CD14-positive monocyte (primary cell): ENCODE measurements around the gene TMEM79. TPM values are rescaled to one million over a fixed set of nuclear protein-coding genes. Genes with fewer than 3 reads are reported as not detected.

Experiments used
- DNase-seq, 3 donors: peaks; one replicate each; pipeline ENCODE4 v3.0.0-alpha.2; 2011 to 2022
- H2AFZ ChIP-seq: 2 replicates; pipeline ENCODE4 v1.6.0; 2012; ENCODE audit warnings: mild to moderate bottlenecking, low read depth, low read length, inconsistent platforms; ENCODE audit not compliant: insufficient read depth, poor library complexity, severe bottlenecking
- H3K27ac ChIP-seq, 2 donors: 1 replicate in 1 of 2; 2 replicates in 1 of 2; pipeline ENCODE4 v1.5.1; 2012 to 2013; ENCODE audit warnings: low read length in 2 of 2, control low read depth in 1 of 2, inconsistent platforms in 1 of 2, low read depth in 1 of 2, mild to moderate bottlenecking in 1 of 2
- H3K27me3 ChIP-seq, 2 donors: one replicate each; pipeline versions ENCODE4 v1.6.0 to v1.6.1; 2011 to 2013; ENCODE audit warnings: low read length in 2 of 2; ENCODE audit not compliant: control insufficient read depth in 2 of 2, insufficient read depth in 2 of 2
- H3K36me3 ChIP-seq, 2 donors: replicated peaks in 1 of 2; 1 replicate in 1 of 2; 2 replicates in 1 of 2; pipeline versions ENCODE4 v1.5.1 to v1.6.1; 2012 to 2013; ENCODE audit warnings: low read length in 2 of 2, control low read depth in 1 of 2, inconsistent platforms in 1 of 2, mild to moderate bottlenecking in 1 of 2; ENCODE audit not compliant: insufficient read depth in 2 of 2, control insufficient read depth in 1 of 2
- H3K4me1 ChIP-seq, 2 donors: 1 replicate in 1 of 2; 2 replicates in 1 of 2; pipeline versions ENCODE4 v1.5.1 to v1.6.1; 2012 to 2013; ENCODE audit warnings: low read length in 2 of 2, control low read depth in 1 of 2, inconsistent platforms in 1 of 2, mild to moderate bottlenecking in 1 of 2, moderate library complexity in 1 of 2; ENCODE audit not compliant: insufficient read depth in 2 of 2, control insufficient read depth in 1 of 2
- H3K4me2 ChIP-seq: replicated peaks from 2 replicates; pipeline ENCODE3; 2012; ENCODE audit warnings: low read length, moderate library complexity, mild to moderate bottlenecking; ENCODE audit not compliant: poor library complexity, severe bottlenecking; ENCODE audit errors: extremely low read depth
- H3K4me3 ChIP-seq, 3 experiments: fragments of 200-600 bp in 1 of 3; sonication (generic) in 1 of 3; replicated peaks in 1 of 3; 1 replicate in 2 of 3; 2 replicates in 1 of 3; pipeline ENCODE4 v1.5.1; 2011 to 2013; ENCODE audit warnings: low read length in 3 of 3, mild to moderate bottlenecking in 3 of 3, control low read depth in 2 of 3, low read depth in 2 of 3, inconsistent platforms in 1 of 3, moderate library complexity in 1 of 3
- H3K79me2 ChIP-seq: 2 replicates; pipeline ENCODE4 v1.6.0; 2012; ENCODE audit warnings: mild to moderate bottlenecking, control low read depth, inconsistent platforms, low read length, moderate library complexity; ENCODE audit not compliant: insufficient read depth
- H3K9ac ChIP-seq: 2 replicates; pipeline ENCODE4 v1.6.0; 2017; ENCODE audit warnings: low read length, mild to moderate bottlenecking; ENCODE audit not compliant: insufficient read depth, poor library complexity, severe bottlenecking
- H3K9me3 ChIP-seq, 2 donors: replicated peaks in 1 of 2; 1 replicate in 1 of 2; 2 replicates in 1 of 2; pipeline versions ENCODE4 v1.5.1 to v1.6.1; 2012 to 2013; ENCODE audit warnings: low read length in 2 of 2, control low read depth in 1 of 2; ENCODE audit not compliant: control insufficient read depth in 1 of 2, insufficient read depth in 1 of 2
- H4K20me1 ChIP-seq: 2 replicates; pipeline ENCODE4 v1.6.0; 2012; ENCODE audit warnings: mild to moderate bottlenecking, low read length, control low read depth, moderate library complexity; ENCODE audit not compliant: insufficient read depth
- H3K27ac Mint-ChIP-seq, 7 donors: one replicate each; pipeline ENCODE4 v1.8.0; 2020; ENCODE audit warnings: mild to moderate bottlenecking in 7 of 7, mixed read lengths in 7 of 7, moderate library complexity in 6 of 7, inconsistent platforms in 2 of 7
- H3K27me3 Mint-ChIP-seq, 3 donors: one replicate each; pipeline ENCODE4 v1.8.0; 2021 to 2022; ENCODE audit warnings: low read depth in 3 of 3, mild to moderate bottlenecking in 3 of 3, mixed read lengths in 3 of 3, moderate library complexity in 3 of 3, inconsistent platforms in 1 of 3
- H3K36me3 Mint-ChIP-seq, 2 donors: one replicate each; pipeline ENCODE4 v1.8.0; 2020; ENCODE audit warnings: mixed read lengths in 2 of 2, inconsistent platforms in 1 of 2, mild to moderate bottlenecking in 1 of 2
- H3K4me1 Mint-ChIP-seq: one replicate; pipeline ENCODE4 v1.8.0; 2020; ENCODE audit warnings: mild to moderate bottlenecking, mixed read lengths
- H3K4me3 Mint-ChIP-seq, 2 donors: one replicate each; pipeline ENCODE4 v1.8.0; 2020; ENCODE audit warnings: mild to moderate bottlenecking in 2 of 2, mixed read lengths in 2 of 2, moderate library complexity in 1 of 2
- H3K9me3 Mint-ChIP-seq, 7 donors: one replicate each; pipeline ENCODE4 v1.8.0; 2020 to 2022; ENCODE audit warnings: mixed read lengths in 7 of 7, mild to moderate bottlenecking in 6 of 7, moderate library complexity in 6 of 7, inconsistent platforms in 2 of 7
- WGBS: methylation state at CpG from one replicate; pipeline ENCODE4 v1.1.5; 2013; ENCODE audit warnings: missing lambda C conversion rate; ENCODE audit not compliant: insufficient coverage; 5-methylcytosine and 5-hydroxymethylcytosine counted together
- intact Hi-C, 2 donors: fragments of 100-400 bp; cut with micrococcal nuclease; formaldehyde crosslinking; loops; one replicate each; pipeline versions ENCODE4 v1.15.0 to v1.15.1; 2023
- polyA plus RNA-seq, 3 donors: library from polyadenylated mRNA; depleted of rRNA in 1 of 3; unstranded in 2 of 3; stranded (reverse) in 1 of 3; fragments of 300-500 nt in 2 of 3; fragments of >200 nt in 1 of 3; fragmentation: Illumina TruSeq in 2 of 3; gene quantifications; 1 replicate in 2 of 3; 2 replicates in 1 of 3; pipeline ENCODE4 v1.2.3, GENCODE V29; 2012 to 2021
- TF ChIP-seq, protein P1 (sequence below): fragments of 200-600 bp; IDR thresholded peaks from one replicate; pipeline ENCODE4 v1.8.0; 2022; ENCODE audit warnings: antibody characterized with exemption, mild to moderate bottlenecking

The TMEM79 gene
- polyA plus RNA-seq, 3 donors = 1.2 to 12.0 (median 1.4) TPM

DNA sequence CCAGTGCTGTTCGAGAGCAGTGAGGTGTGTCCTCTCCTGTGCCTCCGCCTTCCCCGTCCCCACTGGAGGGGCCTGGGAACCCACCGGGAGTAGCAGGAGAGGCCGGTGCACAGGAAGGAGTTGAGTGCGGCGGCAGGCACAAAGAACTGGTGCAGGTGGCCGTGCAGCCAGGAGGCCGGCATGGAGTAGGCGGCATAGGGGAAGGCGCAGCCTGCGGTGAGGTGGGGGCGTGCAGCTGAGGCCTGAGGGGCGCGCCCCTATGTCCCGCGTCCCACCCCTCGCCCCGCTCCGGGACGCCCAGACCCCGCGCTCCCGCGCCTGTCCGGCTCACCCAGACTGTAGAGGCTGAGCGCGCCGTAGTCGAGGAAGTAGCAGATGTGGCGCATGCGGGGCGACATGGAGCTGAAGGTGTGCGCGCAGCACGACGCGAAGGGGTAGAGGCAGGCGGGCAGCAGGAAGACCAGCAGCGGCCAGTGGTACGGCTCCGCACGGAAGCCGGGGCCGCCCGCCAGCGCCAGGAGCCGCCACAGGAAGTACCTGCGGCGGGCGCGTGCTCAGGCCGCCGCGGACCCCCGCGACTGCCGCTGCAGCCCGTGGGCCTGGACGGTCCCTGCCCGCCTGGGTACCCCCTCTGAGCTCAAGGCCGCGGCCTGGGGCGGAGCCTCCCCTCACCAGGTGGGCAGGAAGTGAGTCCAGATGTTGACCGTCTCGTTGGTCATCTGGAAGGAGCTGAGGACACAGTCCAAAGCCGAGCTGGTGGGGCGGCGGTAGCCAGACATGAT is 38.5 kb upstream of the TMEM79 start:
- H3K27me3 ChIP-seq = peaks cover 10 to 31% of the 10 kb centered on the region in 2 donors
- DNase-seq = no peak
- H2AFZ ChIP-seq = no peak overlapping the region
- H3K4me2 ChIP-seq = peak overlapping the region; percentile 45
- intact Hi-C loops = no loop called here
- H3K9ac ChIP-seq = no peak overlapping the region
- TF ChIP-seq, protein P1, sequence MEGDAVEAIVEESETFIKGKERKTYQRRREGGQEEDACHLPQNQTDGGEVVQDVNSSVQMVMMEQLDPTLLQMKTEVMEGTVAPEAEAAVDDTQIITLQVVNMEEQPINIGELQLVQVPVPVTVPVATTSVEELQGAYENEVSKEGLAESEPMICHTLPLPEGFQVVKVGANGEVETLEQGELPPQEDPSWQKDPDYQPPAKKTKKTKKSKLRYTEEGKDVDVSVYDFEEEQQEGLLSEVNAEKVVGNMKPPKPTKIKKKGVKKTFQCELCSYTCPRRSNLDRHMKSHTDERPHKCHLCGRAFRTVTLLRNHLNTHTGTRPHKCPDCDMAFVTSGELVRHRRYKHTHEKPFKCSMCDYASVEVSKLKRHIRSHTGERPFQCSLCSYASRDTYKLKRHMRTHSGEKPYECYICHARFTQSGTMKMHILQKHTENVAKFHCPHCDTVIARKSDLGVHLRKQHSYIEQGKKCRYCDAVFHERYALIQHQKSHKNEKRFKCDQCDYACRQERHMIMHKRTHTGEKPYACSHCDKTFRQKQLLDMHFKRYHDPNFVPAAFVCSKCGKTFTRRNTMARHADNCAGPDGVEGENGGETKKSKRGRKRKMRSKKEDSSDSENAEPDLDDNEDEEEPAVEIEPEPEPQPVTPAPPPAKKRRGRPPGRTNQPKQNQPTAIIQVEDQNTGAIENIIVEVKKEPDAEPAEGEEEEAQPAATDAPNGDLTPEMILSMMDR = no peak
- peak overlapping the region in 1 of 3 experiments; percentile 38 for H3K4me3 ChIP-seq
- H3K27ac ChIP-seq = no peak overlapping the region
- 3% methylated on average over 61 of the region's 69 CpGs for WGBS
- peaks cover 40% of the 10 kb centered on the region for H4K20me1 ChIP-seq
- Mint-ChIP-seq H3K27me3 (peaks cover 21 to 40% (median 35%) of the 10 kb centered on the region in 3 donors), H3K9me3 (peaks cover 0 to 9% (median 0%) of the 10 kb centered on the region in 7 donors), H3K4me1 (peaks cover 14% of the 10 kb centered on the region), H3K4me3 (peak overlapping the region; percentile 61 to 90), H3K36me3 (peaks cover 28 to 38% of the 10 kb centered on the region in 2 donors), H3K27ac (no peak overlapping the region)
- no peaks in the 10 kb centered on the region for H3K79me2 ChIP-seq
- H3K36me3 ChIP-seq = peaks cover 20 to 27% of the 10 kb centered on the region in 2 donors
- peaks cover 9 to 14% of the 10 kb centered on the region in 2 donors for H3K4me1 ChIP-seq
- H3K9me3 ChIP-seq = peaks cover 0 to 12% of the 10 kb centered on the region in 2 donors

DNA sequence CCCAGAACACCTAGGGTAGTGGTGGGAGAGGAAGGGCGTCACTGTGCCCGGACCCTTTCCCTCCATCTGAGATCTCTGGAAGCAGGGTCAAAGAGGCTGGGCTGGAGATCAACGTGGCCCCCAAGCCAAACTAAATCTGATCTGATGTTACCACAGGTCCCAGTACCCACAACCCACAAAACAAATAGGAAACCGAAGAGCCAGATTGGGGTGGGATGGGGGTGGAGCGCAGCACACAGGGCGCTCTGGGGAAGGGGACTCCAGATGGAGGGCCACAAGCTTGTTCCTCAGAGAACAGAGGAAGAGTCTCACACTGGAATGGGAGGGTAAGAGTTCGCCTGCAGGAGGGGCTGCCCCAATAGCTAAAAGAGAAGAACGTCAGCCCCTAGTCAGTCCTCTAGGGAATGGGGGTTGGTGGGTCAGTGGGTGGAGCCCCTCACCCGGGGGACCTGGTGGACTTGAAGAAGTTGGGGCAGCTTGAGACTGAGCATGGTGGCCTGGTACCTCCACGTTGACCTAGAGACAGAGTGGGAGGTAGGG is 37.8 kb upstream of the TMEM79 start:
- Histone ChIP-seq H3K9ac (no peak overlapping the region), H4K20me1 (peaks cover 40% of the 10 kb centered on the region), H3K36me3 (peaks cover 27% of the 10 kb centered on the region in 2 donors), H3K4me3 (peak overlapping the region in 1 of 3 experiments; percentile 38), H3K27ac (no peak overlapping the region), H3K27me3 (peaks cover 10 to 31% of the 10 kb centered on the region in 2 donors), H3K4me1 (peaks cover 9 to 14% of the 10 kb centered on the region in 2 donors), H3K9me3 (peaks cover 0 to 12% of the 10 kb centered on the region in 2 donors), H3K79me2 (no peaks in the 10 kb centered on the region), H2AFZ (no peak overlapping the region), H3K4me2 (peak overlapping the region; percentile 45)
- TF ChIP-seq, protein P1 = no peak
- H3K4me3 Mint-ChIP-seq = peak overlapping the region; percentile 34 to 79
- WGBS = 15% methylated on average over 5 of the region's 10 CpGs
- H3K27me3 Mint-ChIP-seq = peaks cover 21 to 37% (median 35%) of the 10 kb centered on the region in 3 donors
- peaks cover 14% of the 10 kb centered on the region for H3K4me1 Mint-ChIP-seq
- intact Hi-C loops = no loop called here
- no peak overlapping the region for H3K27ac Mint-ChIP-seq
- no peak for DNase-seq
- H3K36me3 Mint-ChIP-seq = peaks cover 30 to 38% of the 10 kb centered on the region in 2 donors
- H3K9me3 Mint-ChIP-seq = peaks cover 0 to 9% (median 0%) of the 10 kb centered on the region in 7 donors
